ENCODE results near the gene CBY3.
"Not testable (repeated sequence)": the region's sequence is repeated elsewhere in the genome, so short reads cannot be mapped to it uniquely, and the experiment has no call there.

Gene CBY3

DNA sequence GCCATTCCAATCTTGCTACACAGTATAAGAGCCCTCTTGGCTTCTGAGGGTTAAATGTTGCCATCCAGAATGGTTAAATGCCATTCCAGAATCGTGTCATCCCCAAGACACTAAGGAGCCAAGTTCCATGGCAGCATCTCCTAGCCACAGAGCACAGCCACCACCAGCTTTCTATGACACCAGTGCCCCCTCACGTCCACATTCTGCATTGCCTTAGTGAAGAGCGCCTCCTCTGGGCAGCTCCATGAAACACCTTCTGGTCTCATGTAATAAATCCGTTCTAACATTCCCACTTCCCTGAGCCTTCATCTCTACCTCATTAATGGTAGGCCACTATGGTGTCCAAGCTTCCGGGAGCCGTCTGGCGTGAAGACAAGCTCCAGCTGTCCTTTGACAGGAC, 12.4 kb downstream of the CBY3 start:
- DNase-seq (ENCODE audit: low read depth), result peak; percentile 35

DNA sequence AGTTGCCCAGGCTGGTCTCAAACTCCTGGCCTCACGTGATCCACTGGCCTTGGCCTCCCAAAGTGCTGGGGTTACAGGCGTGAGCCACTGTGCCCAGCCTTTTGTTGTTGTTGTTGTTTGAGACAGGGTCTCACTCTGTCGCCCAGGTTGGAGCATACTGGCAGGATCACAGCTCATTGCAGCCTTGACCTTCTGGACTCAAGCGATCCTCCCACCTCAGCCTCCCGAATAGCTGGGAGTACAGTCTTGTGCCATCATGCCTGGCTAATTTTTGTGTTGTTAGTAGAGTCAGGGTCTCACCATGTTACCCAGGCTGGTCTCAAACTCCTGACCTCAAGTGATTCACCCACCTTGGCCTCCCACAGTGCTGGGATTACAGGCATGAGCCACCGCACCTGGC, 19.2 kb downstream of the CBY3 start:
- not testable (repeated sequence) for DNase-seq (ENCODE audit: low read depth)

DNA sequence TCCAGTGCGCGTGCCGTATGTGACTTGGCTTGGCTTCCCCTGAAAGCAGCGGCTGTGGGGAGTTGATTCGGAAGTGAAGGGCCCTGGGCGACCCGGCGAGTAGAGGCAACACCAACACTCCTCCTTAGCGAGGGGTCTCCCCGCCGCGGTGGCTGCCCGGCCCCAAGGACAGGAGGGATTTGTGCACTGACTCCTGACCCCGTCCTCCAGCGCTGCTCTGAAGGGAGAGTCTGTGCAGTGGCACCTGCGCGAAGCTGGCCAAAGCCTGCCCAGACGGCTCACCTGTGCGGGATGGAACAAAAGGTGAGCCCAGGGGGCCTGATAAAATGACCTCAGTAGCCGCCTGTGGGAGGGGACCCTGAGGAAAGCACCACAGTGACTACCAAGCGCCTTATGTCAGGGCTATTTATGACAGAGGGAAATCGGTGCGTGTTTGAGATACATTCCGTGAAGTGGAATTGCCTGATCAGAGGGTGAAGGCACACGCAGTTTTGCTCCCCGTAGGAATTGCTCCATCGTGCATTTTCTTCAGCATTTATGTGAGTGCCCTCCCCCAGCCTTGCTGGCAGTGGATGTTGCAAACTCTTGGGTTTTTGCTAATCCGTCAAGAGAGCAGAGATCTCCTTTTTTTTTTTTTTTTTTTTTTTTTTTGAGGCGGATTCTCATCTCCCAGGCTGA, 22.5 kb downstream of the CBY3 start:
- not testable (repeated sequence) for DNase-seq (ENCODE audit: low read depth)

DNA sequence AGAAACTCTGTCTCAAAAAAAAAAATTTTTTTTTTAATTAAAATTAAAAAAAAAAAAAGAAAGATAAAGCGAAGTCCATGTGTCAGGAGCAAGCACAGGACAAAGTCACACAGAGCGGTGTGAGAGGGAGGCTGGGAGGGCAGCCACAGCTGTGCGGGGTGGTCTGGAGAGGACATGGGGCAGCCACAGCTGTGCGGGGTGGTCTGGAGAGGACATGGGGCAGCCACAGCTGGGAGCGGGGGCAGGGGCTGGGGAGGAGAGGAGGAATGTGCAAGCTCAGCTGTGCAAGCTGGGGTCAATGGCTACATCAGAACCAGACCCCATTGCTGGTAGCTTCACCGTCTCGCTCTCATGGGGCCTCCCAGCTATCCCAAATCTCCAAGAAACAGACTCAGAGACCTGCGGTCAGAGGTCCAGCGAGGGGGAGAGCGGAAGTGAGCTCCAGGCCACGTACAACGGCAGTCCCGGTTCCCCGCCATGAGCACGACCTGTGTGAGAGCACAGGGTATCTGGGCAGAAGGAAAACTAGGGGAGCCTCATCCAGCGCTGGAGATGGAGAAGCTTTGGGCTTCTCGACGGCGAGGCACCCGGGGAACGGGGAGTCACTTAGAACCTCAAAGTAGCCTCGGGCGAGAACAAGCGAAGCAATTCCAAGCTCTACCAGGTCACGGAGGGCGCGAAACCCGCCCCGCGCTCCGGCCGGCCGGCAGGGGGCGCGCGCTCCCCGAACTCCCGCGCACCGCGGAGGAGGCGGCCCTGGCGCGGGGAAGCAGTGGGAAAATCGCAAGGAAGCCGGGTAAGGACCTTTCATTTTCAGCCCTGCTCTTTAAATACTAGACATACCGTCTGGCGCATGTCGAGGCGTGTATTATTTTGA, 23.3 kb downstream of the CBY3 start:
- not testable (repeated sequence) for DNase-seq (ENCODE audit: low read depth)

DNA sequence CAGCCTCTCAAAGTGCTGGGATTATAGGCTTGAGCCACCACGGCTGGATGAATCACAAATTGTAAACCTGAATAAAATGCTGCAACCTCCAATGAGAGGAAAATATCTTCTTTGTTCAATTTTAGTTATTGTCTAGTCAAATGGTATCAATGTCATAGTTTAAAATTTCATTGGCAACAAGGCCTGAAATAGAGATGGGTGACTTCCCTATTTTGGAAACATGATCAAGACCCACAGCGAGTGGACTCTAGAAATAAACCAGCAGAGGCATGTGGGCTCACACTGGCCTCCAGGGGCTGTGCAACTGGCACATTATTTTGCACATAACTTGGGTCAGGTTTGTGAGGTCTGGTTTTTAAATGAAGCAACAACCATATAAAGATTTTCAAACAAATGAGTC, 27.7 kb downstream of the CBY3 start:
- DNase-seq (ENCODE audit: low read depth), result not testable (repeated sequence)

DNA sequence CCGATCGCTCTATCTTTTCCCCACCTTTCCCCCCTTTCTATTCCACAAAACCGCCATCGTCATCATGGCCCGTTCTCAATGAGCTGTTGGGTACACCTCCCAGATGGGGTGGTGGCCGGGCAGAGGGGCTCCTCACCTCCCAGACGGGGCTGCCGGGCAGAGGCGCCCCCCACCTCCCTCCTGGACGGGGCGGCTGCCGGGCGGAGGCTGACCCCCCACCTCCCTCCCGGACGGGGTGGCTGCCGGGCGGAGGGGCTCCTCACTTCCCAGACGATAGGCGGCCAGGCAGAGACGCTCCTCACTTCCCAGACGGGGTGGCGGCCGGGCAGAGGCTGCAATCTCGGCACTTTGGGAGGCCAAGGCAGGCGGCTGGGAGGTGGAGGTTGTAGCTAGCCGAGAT, 30.6 kb downstream of the CBY3 start:
- not testable (repeated sequence) for DNase-seq (ENCODE audit: low read depth)

DNA sequence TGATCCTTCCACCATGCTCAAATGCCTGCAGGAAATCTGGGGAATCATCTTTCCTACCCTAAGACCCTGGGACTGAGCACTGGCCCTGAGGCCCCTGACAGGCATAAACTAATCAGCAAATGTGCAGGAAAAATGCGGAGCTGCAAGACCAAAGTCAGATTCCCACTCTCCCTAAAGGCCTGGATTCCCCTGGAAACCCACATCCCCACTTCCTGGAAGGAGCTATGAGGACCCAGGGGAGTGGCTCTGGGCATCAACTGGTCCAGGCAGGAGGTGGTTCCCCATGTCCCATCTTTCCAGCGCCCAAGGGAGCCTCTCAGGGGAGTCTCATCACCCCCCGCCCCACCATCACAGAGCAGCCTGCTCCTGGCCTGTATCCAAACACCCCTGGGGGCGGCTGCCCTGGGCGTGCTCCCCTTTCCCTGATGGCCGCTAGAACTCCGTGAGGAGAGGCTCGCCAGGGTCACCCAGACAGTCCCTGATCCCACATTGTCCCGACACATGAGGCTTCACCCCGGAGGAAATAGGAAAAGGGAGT, 31.6 kb downstream of the CBY3 start:
- DNase-seq (ENCODE audit: low read depth), result not testable (repeated sequence)

DNA sequence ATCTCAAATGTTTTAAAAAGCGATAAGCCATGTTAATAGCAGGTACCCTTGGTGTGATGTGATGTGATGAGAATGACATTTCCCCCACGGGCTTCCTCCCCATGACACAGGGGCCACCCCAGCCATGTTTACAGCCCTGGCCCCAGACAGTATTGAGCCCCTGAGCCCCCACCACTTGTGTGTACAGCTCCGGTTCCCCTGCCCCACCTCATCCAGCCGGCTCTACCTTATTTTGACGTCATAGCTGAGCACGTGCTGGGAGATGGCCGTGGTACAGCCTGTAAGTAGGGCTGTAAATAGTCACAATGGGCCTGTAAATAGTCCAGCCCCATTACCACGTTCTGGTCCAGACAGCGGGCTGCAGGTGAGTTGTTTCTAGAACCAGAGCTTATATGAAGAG, 32.4 kb downstream of the CBY3 start:
- no peak for DNase-seq (ENCODE audit: low read depth)

DNA sequence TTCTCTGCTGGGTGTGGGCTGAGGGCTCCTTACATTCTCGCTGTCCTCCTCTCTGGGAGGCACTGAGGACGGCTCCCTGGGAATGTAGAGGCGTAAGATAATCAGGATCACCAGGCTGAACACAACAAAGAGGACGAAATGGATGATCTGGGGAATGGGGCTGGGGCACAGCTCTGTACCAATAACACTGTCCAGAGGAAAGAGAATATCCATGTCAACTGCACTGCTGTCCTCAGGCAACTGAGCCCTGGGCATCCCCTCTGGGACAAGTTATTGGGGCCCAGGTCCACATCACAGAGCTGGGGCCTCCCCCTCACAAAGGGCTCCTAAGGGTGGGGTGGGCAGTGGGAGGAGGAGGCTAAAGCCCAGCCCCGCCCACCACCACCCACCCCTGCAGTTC, 36.1 kb downstream of the CBY3 start:
- DNase-seq (ENCODE audit: low read depth), result not testable (repeated sequence)

DNA sequence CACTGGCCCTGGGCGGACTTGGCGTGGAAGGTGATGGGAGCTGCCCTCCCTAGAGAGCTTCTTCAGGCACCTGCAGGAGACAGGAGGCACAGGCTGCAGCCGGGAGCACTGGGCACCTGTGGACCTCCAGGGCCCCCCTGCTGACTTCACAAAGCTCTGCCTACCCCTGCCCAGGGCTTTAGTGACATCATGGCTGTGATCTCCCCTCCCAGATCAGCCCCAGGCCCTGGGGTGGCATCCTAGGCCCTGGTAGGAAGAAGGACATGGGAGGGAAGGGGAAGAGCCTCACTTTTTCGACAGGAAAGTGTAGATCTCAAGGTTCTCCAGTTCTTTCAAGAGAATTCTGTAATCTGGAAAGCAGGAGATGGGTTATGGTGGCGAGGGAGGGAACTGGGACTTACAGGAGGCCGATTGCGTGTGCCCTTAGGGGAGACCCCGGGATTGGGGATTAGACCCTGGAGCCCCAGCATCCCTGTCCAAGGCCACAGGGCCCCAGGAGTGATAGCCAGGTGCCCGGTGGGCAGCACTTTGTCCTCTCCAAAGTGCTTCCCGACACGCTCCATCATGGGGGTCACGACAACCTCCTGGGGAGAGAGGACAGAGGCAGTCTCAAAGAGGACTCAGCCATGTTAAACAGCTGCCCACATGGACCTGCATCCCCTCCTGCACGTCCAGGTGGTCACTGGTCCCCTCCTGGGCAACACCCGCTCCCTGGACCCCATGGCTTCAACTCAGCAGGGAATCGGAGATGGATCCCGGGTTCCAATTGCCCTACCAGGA, 37.5 kb downstream of the CBY3 start:
- DNase-seq (ENCODE audit: low read depth), result not testable (repeated sequence)

DNA sequence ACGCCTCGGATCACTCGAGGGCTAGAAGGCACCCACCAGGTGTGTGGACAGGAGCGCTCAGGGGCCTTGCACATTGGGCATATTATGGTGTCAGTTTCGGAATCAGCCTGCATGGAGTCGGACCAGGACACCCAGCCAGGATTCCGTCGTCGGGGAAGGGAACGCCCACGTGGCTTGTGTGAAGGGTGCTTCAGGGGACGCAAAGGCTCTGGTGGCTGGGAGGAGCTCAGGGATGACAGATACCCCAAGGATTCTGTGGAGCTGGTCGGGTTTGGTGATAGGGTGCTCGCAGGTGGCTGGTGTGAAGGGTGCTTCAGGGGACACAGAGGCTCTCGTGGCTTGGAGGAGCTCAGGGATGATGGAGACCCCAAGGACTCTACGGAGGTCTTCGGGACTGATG, 38.2 kb downstream of the CBY3 start:
- DNase-seq (ENCODE audit: low read depth), result not testable (repeated sequence)

DNA sequence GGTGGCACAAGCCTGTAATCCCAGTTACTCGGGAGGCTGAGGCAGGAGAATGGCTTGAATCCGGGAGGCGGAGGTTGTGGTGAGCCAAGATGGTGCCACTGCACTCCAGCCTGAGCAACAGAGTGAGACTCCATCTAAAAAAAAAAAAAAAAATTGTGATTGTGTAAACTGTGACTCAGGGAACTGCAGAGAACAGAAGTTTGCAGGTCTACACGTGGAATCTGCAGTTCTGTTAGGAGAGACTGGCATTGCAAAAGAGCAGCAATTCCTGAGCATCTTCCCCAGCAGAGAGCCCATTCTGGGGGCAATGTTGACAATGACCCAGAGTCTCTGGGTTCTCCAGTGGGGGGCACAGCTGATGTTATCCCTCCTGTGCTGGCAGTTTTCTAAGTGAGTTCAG, 39.1 kb downstream of the CBY3 start:
- not testable (repeated sequence) for DNase-seq (ENCODE audit: low read depth)

DNA sequence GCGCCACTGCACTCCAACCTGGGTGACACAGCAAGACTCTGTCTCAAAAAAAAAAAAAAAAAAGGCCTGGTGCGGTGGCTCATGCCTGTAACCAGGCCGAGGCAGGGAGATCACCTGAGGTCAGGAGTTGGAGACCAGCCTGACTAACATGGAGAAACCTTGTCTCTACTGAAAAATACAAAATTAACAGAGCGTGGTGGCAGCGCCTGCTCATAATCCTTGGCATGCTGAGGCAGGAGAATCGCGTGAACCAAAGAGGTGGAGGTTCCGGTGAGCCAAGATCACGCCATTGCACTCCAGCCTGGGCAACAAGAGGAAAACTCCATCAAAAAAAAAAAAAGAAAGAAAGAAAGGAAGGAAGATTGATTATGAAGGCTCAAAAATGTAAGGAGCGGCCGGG, 41.5 kb downstream of the CBY3 start:
- not testable (repeated sequence) for DNase-seq (ENCODE audit: low read depth)

DNA sequence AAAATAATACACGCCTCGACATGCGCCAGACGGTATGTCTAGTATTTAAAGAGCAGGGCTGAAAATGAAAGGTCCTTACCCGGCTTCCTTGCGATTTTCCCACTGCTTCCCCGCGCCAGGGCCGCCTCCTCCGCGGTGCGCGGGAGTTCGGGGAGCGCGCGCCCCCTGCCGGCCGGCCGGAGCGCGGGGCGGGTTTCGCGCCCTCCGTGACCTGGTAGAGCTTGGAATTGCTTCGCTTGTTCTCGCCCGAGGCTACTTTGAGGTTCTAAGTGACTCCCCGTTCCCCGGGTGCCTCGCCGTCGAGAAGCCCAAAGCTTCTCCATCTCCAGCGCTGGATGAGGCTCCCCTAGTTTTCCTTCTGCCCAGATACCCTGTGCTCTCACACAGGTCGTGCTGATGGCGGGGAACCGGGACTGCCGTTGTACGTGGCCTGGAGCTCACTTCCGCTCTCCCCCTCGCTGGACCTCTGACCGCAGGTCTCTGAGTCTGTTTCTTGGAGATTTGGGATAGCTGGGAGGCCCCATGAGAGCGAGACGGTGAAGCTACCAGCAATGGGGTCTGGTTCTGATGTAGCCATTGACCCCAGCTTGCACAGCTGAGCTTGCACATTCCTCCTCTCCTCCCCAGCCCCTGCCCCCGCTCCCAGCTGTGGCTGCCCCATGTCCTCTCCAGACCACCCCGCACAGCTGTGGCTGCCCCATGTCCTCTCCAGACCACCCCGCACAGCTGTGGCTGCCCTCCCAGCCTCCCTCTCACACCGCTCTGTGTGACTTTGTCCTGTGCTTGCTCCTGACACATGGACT, 46.3 kb downstream of the CBY3 start:
- not testable (repeated sequence) for DNase-seq (ENCODE audit: low read depth)

DNA sequence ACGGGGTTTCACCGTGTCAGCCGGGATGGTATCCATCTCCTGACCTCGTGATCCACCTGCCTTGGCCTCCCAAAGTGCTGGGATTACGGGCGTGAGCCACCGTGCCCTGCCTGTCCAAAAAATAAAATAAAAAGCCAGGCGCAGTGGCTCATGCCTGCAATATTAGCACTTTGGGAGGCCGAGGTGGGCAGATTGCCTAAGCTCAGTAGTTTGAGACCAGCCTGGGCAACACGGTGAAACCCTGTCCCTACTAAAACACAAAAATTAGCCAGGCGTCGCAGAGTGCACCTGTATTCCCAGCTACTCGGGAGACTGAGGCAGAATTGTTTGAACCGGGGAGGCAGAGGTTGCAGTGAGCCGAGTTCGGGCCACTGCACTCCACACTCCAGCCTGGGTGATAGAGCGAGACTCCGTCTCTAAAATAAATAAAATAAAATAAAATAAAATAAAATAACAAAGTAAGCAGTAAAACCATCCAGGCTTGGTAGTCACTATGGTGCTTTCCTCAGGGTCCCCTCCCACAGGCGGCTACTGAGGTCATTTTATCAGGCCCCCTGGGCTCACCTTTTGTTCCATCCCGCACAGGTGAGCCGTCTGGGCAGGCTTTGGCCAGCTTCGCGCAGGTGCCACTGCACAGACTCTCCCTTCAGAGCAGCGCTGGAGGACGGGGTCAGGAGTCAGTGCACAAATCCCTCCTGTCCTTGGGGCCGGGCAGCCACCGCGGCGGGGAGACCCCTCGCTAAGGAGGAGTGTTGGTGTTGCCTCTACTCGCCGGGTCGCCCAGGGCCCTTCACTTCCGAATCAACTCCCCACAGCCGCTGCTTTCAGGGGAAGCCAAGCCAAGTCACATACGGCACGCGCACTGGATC, 47.1 kb downstream of the CBY3 start:
- not testable (repeated sequence) for DNase-seq (ENCODE audit: low read depth)
